Panc1 (cell line): Measurements from ENCODE around the gene KLHL30. TPM values are rescaled to one million over a fixed set of nuclear protein-coding genes. Genes with fewer than 3 reads are reported as not detected.

Experiments
- ATAC-seq: fragments of 200-7000 bp; cut with Tn5 transposase; 2 replicates; pipeline ENCODE4 v1.9.1; 2020; ENCODE audit warnings: mild to moderate bottlenecking, moderate library complexity
- BruUV-seq: library from RNA; stranded (reverse); fragments of 400-500 nt; replicated peaks from 2 replicates; lab custom pipeline; 2021; lab: Mats Ljungman, UMichigan
- CTCF ChIA-PET: fragments of 300-600 bp; sonication (Branson Sonifier 250); formaldehyde crosslinking; loops from one replicate; lab custom pipeline; 2022; ENCODE audit warnings: antibody characterized with exemption; lab: Charles Lee
- POLR2A ChIA-PET: fragments of 300-600 bp; sonication (Branson Sonifier 250); formaldehyde crosslinking; loops from one replicate; lab custom pipeline; 2022; ENCODE audit warnings: antibody characterized with exemption; lab: Charles Lee
- DNase-seq: peaks from one replicate; pipeline ENCODE4 v3.0.0-alpha.2; 2010; ENCODE audit warnings: low read depth, low spot score
- H3K27ac ChIP-seq: 2 replicates; pipeline ENCODE4 v1.5.1; 2011; ENCODE audit warnings: mild to moderate bottlenecking, low read length, inconsistent platforms
- H3K27me3 ChIP-seq: fragments of 200-500 bp; sonication (Bioruptor generic); 2 replicates; pipeline ENCODE4 v1.6.0; 2014; ENCODE audit warnings: low read length, inconsistent platforms; ENCODE audit not compliant: control insufficient read depth, insufficient read depth
- H3K36me3 ChIP-seq: fragments of 200-500 bp; sonication (Bioruptor generic); 2 replicates; pipeline ENCODE4 v1.5.1; 2014; ENCODE audit warnings: inconsistent platforms, mild to moderate bottlenecking, low read length, moderate library complexity; ENCODE audit not compliant: control insufficient read depth, insufficient read depth
- H3K4me1 ChIP-seq: 2 replicates; pipeline ENCODE4 v1.5.1; 2011; ENCODE audit warnings: inconsistent platforms, mild to moderate bottlenecking, low read length, moderate library complexity; ENCODE audit not compliant: control insufficient read depth, insufficient read depth
- H3K4me3 ChIP-seq, 2 experiments: 2 replicates each; pipeline ENCODE4 v1.5.1; 2011 to 2012; ENCODE audit warnings: low read depth in 2 of 2, low read length in 2 of 2, mild to moderate bottlenecking in 2 of 2, inconsistent platforms in 1 of 2, moderate library complexity in 1 of 2
- H3K9me3 ChIP-seq: fragments of 200-500 bp; sonication (Bioruptor generic); 2 replicates; pipeline ENCODE4 v1.5.1; 2014; ENCODE audit warnings: low read depth, mild to moderate bottlenecking, inconsistent platforms, low read length, moderate library complexity; ENCODE audit not compliant: control insufficient read depth, insufficient read depth
- POLR2AphosphoS5 ChIP-seq: IDR thresholded peaks from 2 replicates; pipeline ENCODE4 v1.6.1; 2012; ENCODE audit warnings: mild to moderate bottlenecking, low read depth, low read length, moderate library complexity
- SIN3A ChIP-seq: IDR thresholded peaks from 2 replicates; pipeline ENCODE4 v1.6.1; 2012; ENCODE audit warnings: low read depth, mild to moderate bottlenecking, low read length, moderate library complexity, borderline replicate concordance; ENCODE audit not compliant: insufficient read depth
- TCF7L2 ChIP-seq: IDR thresholded peaks from 2 replicates; pipeline ENCODE4 v1.6.1; 2011; ENCODE audit warnings: mild to moderate bottlenecking, low read depth, low read length, inconsistent platforms
- in situ Hi-C: cut with HindIII; loops from 2 replicates; pipeline ENCODE4 v1.10.0; 2016; ENCODE audit warnings: low sequenced_read_pairs, low pct_unique_long_range_greater_than_20kb
- intact Hi-C: fragments of 100-400 bp; cut with micrococcal nuclease; formaldehyde crosslinking; loops from one replicate; pipeline ENCODE4 v1.10.0; 2022; ENCODE audit not compliant: unreplicated experiment
- total RNA-seq: library from RNA; stranded (reverse); gene quantifications from one replicate; pipeline ENCODE4 v1.2.1, GENCODE V29; 2021; ENCODE audit not compliant: unreplicated experiment
- TF ChIP-seq, protein P1 (sequence below): fragments of 450-650 bp; IDR thresholded peaks from 2 replicates; pipeline ENCODE4 v1.5.1; 2017; ENCODE audit warnings: mild to moderate bottlenecking
- TF ChIP-seq, protein P2 (sequence below), 2 experiments: IDR thresholded peaks; 2 replicates each; pipeline ENCODE4 v1.6.1; 2011 to 2012; ENCODE audit warnings: low read depth in 2 of 2, control low read depth in 1 of 2, low read length in 1 of 2, mild to moderate bottlenecking in 1 of 2, moderate library complexity in 1 of 2; ENCODE audit not compliant: insufficient read depth in 1 of 2

Gene KLHL30
- total RNA-seq, 1 experiment from 2014 or later: 0.26 TPM

DNA sequence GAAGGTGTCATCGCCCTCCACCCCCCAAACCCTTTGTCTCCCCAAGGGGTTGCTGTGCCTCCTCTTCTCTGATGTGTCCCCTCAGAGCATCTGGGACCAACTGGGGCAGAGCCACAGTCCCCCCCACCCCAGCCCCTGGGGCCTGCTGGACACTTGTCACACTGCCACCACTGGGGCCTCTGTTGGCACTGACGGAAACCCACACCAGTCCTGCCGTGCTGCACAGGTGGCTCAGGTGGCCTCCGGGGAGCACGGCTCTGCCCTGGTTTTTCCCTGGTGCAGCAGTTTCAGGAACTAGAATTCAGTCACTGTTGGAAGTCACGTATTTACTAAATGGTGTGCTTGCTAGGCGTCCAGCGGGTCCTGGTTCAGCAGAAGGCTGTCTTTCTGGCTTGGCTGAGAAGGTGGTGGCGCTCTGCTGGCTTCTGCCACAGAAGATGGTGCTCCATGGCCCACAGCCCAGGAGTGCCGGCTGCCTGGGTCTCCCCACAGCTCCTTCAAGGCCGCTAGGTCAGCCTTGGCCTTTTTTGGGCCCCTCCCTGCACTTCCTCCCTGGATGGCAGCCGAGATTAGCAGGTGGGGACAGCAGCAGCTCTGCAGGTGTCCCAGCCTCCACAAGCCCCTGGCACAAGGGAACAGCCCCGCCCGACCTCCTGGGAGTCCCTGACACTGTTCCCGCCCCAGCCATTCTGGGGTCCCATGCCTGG lies 18.6 kb upstream of the KLHL30 start:
- ATAC-seq (peak; percentile 31; the same call in 1 of the 2 replicates), DNase-seq (no peak)
- no peak overlapping the region for H3K27ac ChIP-seq
- H3K36me3 ChIP-seq: no peaks in the 10 kb centered on the region
- no peaks in the 10 kb centered on the region for H3K27me3 ChIP-seq
- no peaks in the 10 kb centered on the region for H3K9me3 ChIP-seq
- CTCF ChIA-PET: no interaction called here
- in situ Hi-C loops: no loop called here
- intact Hi-C loops: no loop called here
- H3K4me1 ChIP-seq: no peaks in the 10 kb centered on the region
- TF ChIP-seq, protein P1, sequence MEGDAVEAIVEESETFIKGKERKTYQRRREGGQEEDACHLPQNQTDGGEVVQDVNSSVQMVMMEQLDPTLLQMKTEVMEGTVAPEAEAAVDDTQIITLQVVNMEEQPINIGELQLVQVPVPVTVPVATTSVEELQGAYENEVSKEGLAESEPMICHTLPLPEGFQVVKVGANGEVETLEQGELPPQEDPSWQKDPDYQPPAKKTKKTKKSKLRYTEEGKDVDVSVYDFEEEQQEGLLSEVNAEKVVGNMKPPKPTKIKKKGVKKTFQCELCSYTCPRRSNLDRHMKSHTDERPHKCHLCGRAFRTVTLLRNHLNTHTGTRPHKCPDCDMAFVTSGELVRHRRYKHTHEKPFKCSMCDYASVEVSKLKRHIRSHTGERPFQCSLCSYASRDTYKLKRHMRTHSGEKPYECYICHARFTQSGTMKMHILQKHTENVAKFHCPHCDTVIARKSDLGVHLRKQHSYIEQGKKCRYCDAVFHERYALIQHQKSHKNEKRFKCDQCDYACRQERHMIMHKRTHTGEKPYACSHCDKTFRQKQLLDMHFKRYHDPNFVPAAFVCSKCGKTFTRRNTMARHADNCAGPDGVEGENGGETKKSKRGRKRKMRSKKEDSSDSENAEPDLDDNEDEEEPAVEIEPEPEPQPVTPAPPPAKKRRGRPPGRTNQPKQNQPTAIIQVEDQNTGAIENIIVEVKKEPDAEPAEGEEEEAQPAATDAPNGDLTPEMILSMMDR: no peak
- TF ChIP-seq, protein P2, sequence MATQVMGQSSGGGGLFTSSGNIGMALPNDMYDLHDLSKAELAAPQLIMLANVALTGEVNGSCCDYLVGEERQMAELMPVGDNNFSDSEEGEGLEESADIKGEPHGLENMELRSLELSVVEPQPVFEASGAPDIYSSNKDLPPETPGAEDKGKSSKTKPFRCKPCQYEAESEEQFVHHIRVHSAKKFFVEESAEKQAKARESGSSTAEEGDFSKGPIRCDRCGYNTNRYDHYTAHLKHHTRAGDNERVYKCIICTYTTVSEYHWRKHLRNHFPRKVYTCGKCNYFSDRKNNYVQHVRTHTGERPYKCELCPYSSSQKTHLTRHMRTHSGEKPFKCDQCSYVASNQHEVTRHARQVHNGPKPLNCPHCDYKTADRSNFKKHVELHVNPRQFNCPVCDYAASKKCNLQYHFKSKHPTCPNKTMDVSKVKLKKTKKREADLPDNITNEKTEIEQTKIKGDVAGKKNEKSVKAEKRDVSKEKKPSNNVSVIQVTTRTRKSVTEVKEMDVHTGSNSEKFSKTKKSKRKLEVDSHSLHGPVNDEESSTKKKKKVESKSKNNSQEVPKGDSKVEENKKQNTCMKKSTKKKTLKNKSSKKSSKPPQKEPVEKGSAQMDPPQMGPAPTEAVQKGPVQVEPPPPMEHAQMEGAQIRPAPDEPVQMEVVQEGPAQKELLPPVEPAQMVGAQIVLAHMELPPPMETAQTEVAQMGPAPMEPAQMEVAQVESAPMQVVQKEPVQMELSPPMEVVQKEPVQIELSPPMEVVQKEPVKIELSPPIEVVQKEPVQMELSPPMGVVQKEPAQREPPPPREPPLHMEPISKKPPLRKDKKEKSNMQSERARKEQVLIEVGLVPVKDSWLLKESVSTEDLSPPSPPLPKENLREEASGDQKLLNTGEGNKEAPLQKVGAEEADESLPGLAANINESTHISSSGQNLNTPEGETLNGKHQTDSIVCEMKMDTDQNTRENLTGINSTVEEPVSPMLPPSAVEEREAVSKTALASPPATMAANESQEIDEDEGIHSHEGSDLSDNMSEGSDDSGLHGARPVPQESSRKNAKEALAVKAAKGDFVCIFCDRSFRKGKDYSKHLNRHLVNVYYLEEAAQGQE (IDR thresholded peaks at IDR 0.05; ENCODE audit: insufficient read depth in 1 of 2, low read depth in 2 of 2, low read length in 1 of 2): no peak
- TF ChIP-seq SIN3A (no peak), POLR2AphosphoS5 (no peak), TCF7L2 (no peak)
- POLR2A ChIA-PET: no interaction called here
- H3K4me3 ChIP-seq: no peak overlapping the region
- BruUV-seq: no TSS peak

DNA sequence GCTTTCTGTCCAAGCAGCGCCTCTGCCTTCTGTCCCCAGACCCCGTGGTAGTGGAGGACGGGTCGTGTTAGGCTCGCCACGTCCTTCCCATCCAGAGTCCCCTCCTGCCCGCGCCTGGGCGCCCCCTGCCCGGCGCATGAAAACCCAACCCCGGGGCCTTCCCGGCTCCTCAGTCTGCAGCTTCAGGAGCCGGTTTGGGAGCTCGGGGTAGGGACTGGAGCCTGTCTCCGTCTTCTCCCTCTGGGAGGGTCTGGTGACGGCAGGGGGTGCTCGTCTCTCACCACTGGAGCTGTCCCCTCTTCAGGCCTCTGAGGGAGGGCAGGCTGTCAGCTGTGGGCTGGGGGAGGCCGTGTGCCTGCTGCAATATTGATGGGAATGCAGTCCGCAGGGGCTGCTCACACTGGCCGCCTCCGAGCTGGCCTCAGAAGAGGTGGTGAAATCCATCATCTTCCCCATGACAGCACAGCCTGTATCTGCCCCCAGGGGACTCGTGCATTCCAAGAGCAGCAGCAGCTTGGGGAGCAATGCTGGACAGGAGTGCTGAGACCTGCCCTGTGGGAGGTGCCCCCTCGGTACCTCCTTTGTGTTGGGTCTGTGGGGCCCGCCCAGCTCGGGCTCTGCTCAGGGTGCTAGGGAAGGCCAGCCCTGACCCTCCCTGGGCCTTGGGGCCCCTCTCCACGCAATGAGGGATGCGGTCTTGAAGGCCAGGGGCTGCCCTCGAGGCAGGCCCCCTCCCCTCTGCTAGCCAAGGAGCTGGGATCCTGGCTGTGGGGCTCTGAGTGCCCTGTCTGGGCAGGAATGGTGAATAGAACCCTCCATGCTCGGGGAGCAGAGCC lies 17.8 kb upstream of the KLHL30 start:
- POLR2A ChIA-PET: no interaction called here
- DNase-seq: no peak
- H3K4me3 ChIP-seq: no peak overlapping the region
- intact Hi-C loops: no loop called here
- in situ Hi-C loops: no loop called here
- CTCF ChIA-PET: no interaction called here
- BruUV-seq: no TSS peak
- H3K4me1 ChIP-seq: no peaks in the 10 kb centered on the region
- no peaks in the 10 kb centered on the region for H3K9me3 ChIP-seq
- H3K27me3 ChIP-seq: no peaks in the 10 kb centered on the region
- TF ChIP-seq, protein P2 (IDR thresholded peaks at IDR 0.05; ENCODE audit: insufficient read depth in 1 of 2, low read depth in 2 of 2, low read length in 1 of 2): no peak
- TF ChIP-seq POLR2AphosphoS5: no peak
- no peak for TF ChIP-seq SIN3A
- TF ChIP-seq TCF7L2: no peak
- TF ChIP-seq, protein P1: no peak; the same call in 1 of the 2 replicates
- no peaks in the 10 kb centered on the region for H3K36me3 ChIP-seq
- H3K27ac ChIP-seq: no peak overlapping the region
- 0 out of 2 replicates have a peak, but pooled peaks have one; percentile 24 for ATAC-seq
